Activated T-helper 1 cell treated with anti-CD3 and anti-CD28 coated beads, Interleukin-12 subunit alpha, Interleukin-12 subunit beta, Interleukin-2, Interleukin-4 antibody, amounts not matched to agents 30 ng/mL and 10 ng/mL and 1 ng/mL, durations not matched to agents 14 hours and 24 hours and 36 hours (primary cell): ENCODE measurements around the gene L3MBTL3. TPM values are rescaled to one million over a fixed set of nuclear protein-coding genes. Genes with fewer than 3 reads are reported as not detected.
A peak's percentile ranks its signal among the peaks of the same experiment; 100 is the strongest.
"Not testable (repeated sequence)": the region's sequence is repeated elsewhere in the genome, so short reads cannot be mapped to it uniquely, and the experiment has no call there.

Experiments
- DNase-seq: peaks from one replicate; pipeline ENCODE4 v3.0.0; 2021; ENCODE audit warnings: low spot score
- H3K27ac Mint-ChIP-seq: one replicate; pipeline ENCODE4 v1.8.0; 2021; ENCODE audit warnings: mild to moderate bottlenecking, mixed read lengths
- H3K27me3 Mint-ChIP-seq: one replicate; pipeline ENCODE4 v1.8.0; 2022; ENCODE audit warnings: mild to moderate bottlenecking, moderate library complexity, mixed read lengths; ENCODE audit not compliant: insufficient read depth
- H3K36me3 Mint-ChIP-seq: one replicate; pipeline ENCODE4 v1.8.0; 2021; ENCODE audit warnings: low read depth, mixed read lengths
- H3K4me1 Mint-ChIP-seq: one replicate; pipeline ENCODE4 v1.8.0; 2021; ENCODE audit warnings: low read depth, mixed read lengths
- H3K4me3 Mint-ChIP-seq: one replicate; pipeline ENCODE4 v1.8.0; 2021; ENCODE audit warnings: mild to moderate bottlenecking, moderate library complexity, mixed read lengths
- H3K9me3 Mint-ChIP-seq: one replicate; pipeline ENCODE4 v1.8.0; 2021; ENCODE audit warnings: mixed read lengths
- intact Hi-C: fragments of 100-400 bp; cut with micrococcal nuclease; formaldehyde crosslinking; loops from one replicate; pipeline ENCODE4 v1.15.1; 2024
- total RNA-seq: library from RNA; stranded (reverse); gene quantifications from 2 replicates; pipeline ENCODE4 v1.2.3, GENCODE V29; 2022

Gene L3MBTL3
- total RNA-seq, 1 donor from 2014 or later, result 5.2 TPM

- DNase-seq, result no peak
- Mint-ChIP-seq H3K36me3 (peaks cover 39% of the 10 kb centered on the region), H3K27ac (no peak overlapping the region), H3K4me3 (no peak overlapping the region), H3K27me3 (no peaks in the 10 kb centered on the region), H3K9me3 (peaks cover 3% of the 10 kb centered on the region), H3K4me1 (peaks cover 5% of the 10 kb centered on the region)
- intact Hi-C loops, result no loop called here
These were observed 140.2 kb downstream of the L3MBTL3 start for GRCh38 chr6:130158548-130158947.

- no peak overlapping the region for H3K4me3 Mint-ChIP-seq
- intact Hi-C loops, result no loop called here
- peaks cover 13% of the 10 kb centered on the region for H3K4me1 Mint-ChIP-seq
- H3K36me3 Mint-ChIP-seq, result peaks cover 43% of the 10 kb centered on the region
- no peak overlapping the region for H3K27ac Mint-ChIP-seq
- H3K27me3 Mint-ChIP-seq, result no peaks in the 10 kb centered on the region
- peaks cover 7% of the 10 kb centered on the region for H3K9me3 Mint-ChIP-seq
- no peak for DNase-seq
These were observed 141.6 kb downstream of the L3MBTL3 start for GRCh38 chr6:130159956-130160355.

DNA sequence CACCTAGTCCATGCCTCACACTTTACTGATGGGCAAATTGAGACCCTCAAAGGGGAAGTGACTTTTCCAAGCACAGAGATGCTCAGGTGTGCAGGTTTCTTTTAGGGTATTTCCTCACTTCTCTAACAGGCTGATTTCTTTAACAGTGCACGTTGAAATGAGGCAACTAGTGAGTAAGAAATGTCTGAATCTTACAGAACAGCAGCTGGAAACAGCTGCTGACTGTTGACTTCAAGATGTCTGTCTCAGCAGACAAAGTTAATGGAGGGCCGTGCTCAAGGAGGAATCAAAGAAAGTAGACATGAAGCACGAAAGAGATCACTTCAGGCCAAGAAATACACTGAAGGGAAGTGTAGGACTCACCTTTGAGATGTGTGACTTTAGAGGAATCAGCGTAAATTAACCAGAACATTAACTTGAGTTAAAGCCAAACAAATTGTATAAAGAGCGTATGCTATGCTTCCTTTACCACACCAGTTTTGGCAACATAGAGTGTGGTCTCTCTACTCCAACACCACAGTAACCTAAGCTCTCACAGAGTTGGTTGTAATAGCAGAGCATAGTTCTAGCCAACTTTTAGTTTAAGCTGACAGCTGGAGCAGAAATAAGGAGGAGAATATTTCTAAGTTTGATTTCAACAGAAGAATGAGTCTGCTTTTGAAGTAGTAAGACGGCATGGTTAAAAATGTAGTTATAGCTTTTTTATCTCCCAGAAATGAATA lies 143.5 kb downstream of the L3MBTL3 start:
- Mint-ChIP-seq H3K27me3 (no peaks in the 10 kb centered on the region), H3K4me1 (peaks cover 24% of the 10 kb centered on the region), H3K27ac (no peak overlapping the region), H3K4me3 (no peak overlapping the region), H3K36me3 (peaks cover 53% of the 10 kb centered on the region), H3K9me3 (peaks cover 4% of the 10 kb centered on the region)
- no peak for DNase-seq
- intact Hi-C loops, result no loop called here

GRCh38 chr6:130162421-130162820 lies 144.0 kb downstream of the L3MBTL3 start:
- no peak for DNase-seq
- H3K9me3 Mint-ChIP-seq, result peaks cover 4% of the 10 kb centered on the region
- no peak overlapping the region for H3K4me3 Mint-ChIP-seq
- no peaks in the 10 kb centered on the region for H3K27me3 Mint-ChIP-seq
- no peak overlapping the region for H3K27ac Mint-ChIP-seq
- peaks cover 54% of the 10 kb centered on the region for H3K36me3 Mint-ChIP-seq
- peaks cover 24% of the 10 kb centered on the region for H3K4me1 Mint-ChIP-seq
- intact Hi-C loops, result no loop called here

DNA sequence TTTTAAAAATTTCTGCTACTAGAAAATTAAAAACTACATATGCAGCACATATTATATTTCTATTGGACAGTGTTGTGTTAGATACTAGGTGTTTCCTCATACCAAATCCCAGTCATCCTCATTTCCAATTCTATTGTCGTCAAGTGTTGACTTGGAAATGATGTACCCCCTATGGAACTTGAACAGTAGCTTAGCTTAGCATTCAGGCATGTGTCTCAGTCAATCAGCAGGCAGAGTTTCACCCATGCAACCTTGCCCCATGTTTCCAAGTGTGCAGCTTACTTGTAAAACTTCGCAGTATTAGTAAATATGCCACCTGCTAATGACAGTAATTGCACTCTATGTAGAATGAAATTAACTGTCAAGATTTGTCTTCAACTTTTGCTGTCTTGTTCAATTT lies 144.9 kb downstream of the L3MBTL3 start:
- Mint-ChIP-seq H3K27ac (no peak overlapping the region), H3K9me3 (peaks cover 4% of the 10 kb centered on the region), H3K27me3 (no peaks in the 10 kb centered on the region), H3K36me3 (peaks cover 51% of the 10 kb centered on the region), H3K4me1 (peaks cover 24% of the 10 kb centered on the region), H3K4me3 (no peak overlapping the region)
- DNase-seq, result no peak
- intact Hi-C loops, result no loop called here

DNA sequence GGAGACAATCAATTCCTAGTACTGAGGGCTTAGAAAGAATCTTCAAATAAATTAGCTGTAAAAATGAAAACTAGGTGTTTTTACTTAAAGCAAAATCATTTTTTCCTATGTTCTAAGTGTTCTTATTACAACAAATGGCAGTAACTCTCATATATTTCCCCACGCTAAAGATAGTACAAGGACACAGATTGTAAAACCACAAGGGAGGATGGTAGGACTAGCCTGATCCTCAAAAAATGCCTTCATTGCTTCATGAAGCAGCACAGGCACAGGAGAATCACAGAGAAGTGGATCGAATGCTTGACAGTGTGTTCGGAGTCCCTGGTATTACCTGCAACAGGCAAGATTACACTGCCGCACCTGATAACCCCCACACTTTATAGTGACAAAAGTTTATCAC lies 145.9 kb downstream of the L3MBTL3 start:
- Mint-ChIP-seq H3K27ac (no peak overlapping the region), H3K9me3 (peaks cover 4% of the 10 kb centered on the region), H3K4me3 (no peak overlapping the region), H3K4me1 (peaks cover 22% of the 10 kb centered on the region), H3K27me3 (no peaks in the 10 kb centered on the region), H3K36me3 (peaks cover 46% of the 10 kb centered on the region)
- intact Hi-C loops, result no loop called here
- no peak for DNase-seq

DNA sequence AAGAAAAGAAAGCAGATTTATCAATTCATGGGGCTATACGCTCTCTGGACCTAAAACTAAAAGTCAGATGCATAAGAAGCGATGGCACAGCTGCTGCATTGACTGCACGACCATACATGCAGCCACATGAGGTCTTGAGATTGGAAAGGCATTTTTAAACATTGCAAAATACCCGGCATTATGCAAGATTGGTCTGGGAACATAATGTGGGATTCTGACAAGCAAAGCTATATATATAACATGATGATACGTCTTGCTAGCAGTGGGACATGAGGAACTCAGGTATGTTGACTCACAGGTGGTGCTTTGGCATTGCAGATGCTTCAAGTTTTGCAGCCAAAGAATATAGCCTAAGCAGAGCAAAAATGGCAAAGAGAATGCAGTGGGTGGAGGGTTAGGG lies 149.3 kb downstream of the L3MBTL3 start:
- Mint-ChIP-seq H3K4me3 (no peak overlapping the region), H3K27ac (no peak overlapping the region), H3K9me3 (peaks cover 27% of the 10 kb centered on the region), H3K36me3 (peaks cover 47% of the 10 kb centered on the region), H3K27me3 (no peaks in the 10 kb centered on the region), H3K4me1 (peaks cover 19% of the 10 kb centered on the region)
- DNase-seq, result no peak
- intact Hi-C loops, result no loop called here

DNA sequence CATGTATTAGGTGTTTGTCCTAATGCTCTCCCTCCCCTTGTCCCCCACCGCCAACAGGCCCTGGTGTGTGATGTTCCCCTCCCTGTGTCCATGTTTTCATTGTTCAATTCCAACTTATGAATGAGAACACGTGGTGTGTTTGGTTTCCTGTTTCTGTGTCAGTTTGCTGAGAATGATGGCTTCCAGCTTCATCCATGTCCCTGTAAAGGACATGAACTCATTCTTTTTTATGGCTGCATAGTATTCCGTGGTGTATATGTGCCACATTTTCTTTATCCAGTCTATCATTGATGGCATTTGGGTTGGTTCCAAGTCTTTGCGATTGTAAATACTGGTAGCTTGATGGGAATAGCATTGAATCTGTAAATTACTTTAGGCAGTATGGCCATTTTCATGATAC lies 151.8 kb downstream of the L3MBTL3 start:
- H3K4me3 Mint-ChIP-seq, H3K4me1 Mint-ChIP-seq, DNase-seq, H3K27me3 Mint-ChIP-seq, H3K27ac Mint-ChIP-seq, intact Hi-C loops: not testable (repeated sequence)
- H3K36me3 Mint-ChIP-seq, result peaks cover 47% of the 10 kb centered on the region
- peaks cover 30% of the 10 kb centered on the region for H3K9me3 Mint-ChIP-seq

GRCh38 chr6:130173377-130174004 lies 155.1 kb downstream of the L3MBTL3 start:
- intact Hi-C loops, H3K4me3 Mint-ChIP-seq, H3K27ac Mint-ChIP-seq, DNase-seq, H3K4me1 Mint-ChIP-seq, H3K27me3 Mint-ChIP-seq: not testable (repeated sequence)
- H3K36me3 Mint-ChIP-seq, result peaks cover 43% of the 10 kb centered on the region
- H3K9me3 Mint-ChIP-seq, result peaks cover 33% of the 10 kb centered on the region

DNA sequence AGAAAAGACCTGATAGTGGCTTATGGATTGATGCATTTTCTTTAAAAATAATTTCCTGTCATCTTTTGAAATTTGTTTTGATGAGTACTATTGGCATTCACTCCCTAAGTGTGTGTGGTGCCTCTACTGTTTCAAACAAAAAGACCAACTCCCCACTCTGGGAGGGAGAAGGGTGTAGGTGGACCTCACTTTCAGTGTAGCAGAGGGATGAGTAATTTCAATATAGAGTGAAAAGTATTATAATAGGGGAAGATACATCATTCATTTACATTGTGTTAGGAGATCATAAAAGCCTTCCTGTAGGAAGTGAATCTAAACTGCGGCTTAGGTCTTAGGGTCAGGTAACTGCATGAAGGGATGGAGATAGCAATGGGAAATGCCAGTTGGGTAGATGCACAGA lies 158.0 kb downstream of the L3MBTL3 start:
- no peak for DNase-seq
- H3K27me3 Mint-ChIP-seq, result no peaks in the 10 kb centered on the region
- no peak overlapping the region for H3K27ac Mint-ChIP-seq
- no peak overlapping the region for H3K4me3 Mint-ChIP-seq
- H3K9me3 Mint-ChIP-seq, result peaks cover 20% of the 10 kb centered on the region
- intact Hi-C loops, result no loop called here
- peaks cover 2% of the 10 kb centered on the region for H3K4me1 Mint-ChIP-seq
- peaks cover 45% of the 10 kb centered on the region for H3K36me3 Mint-ChIP-seq

DNA sequence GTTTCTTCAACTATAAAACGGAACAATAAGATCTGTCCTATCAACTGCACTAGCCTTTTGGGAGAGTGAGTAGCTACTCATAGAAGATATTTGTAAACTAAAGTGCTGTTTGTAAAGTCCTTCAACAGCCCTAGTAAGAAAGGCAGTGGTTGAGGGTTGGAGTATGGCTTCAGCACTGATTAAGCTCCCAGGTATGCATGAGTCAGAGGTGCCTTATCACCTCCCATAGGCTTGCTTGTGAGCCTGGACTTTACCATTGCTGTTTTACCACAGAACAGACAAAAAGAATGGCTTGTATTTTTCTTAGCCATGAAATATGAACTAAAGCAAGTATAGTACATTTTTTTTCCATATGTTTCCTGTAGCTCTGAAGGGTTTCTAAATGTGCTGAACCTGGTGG lies 160.3 kb downstream of the L3MBTL3 start:
- no peak overlapping the region for H3K27ac Mint-ChIP-seq
- intact Hi-C loops, result no loop called here
- H3K4me3 Mint-ChIP-seq, result no peak overlapping the region

DNA sequence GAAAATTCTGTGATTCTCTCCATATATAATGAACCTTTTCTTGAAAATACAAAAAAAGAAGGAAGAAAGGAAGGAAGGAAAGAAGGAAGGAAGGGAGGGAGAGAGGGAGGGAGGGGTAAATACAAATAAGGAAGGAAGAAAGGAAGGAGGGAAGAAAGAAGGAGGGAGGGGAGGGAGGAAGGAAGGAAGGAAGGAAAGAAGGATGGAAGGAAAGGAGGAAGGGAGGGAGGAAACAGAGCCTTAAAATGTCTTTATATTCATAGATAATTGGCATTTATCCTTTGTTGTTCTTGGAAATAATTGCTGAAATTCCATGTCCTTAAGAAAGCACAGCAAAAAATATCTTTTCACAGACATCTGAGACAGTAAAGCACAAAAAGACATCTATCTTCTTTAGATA lies 164.1 kb downstream of the L3MBTL3 start:
- Mint-ChIP-seq H3K4me1 (peaks cover 44% of the 10 kb centered on the region), H3K9me3 (no peaks in the 10 kb centered on the region), H3K27ac (no peak overlapping the region), H3K27me3 (no peaks in the 10 kb centered on the region), H3K4me3 (no peak overlapping the region), H3K36me3 (peaks cover 37% of the 10 kb centered on the region)
- intact Hi-C loops, result no loop called here
- DNase-seq, result no peak

More for the DNA sequence above, 160.3 kb downstream of the L3MBTL3 start:
- H3K36me3 Mint-ChIP-seq, result peaks cover 39% of the 10 kb centered on the region
- peaks cover 20% of the 10 kb centered on the region for H3K4me1 Mint-ChIP-seq
- peaks cover 3% of the 10 kb centered on the region for H3K9me3 Mint-ChIP-seq
- no peak for DNase-seq
- no peaks in the 10 kb centered on the region for H3K27me3 Mint-ChIP-seq

DNA sequence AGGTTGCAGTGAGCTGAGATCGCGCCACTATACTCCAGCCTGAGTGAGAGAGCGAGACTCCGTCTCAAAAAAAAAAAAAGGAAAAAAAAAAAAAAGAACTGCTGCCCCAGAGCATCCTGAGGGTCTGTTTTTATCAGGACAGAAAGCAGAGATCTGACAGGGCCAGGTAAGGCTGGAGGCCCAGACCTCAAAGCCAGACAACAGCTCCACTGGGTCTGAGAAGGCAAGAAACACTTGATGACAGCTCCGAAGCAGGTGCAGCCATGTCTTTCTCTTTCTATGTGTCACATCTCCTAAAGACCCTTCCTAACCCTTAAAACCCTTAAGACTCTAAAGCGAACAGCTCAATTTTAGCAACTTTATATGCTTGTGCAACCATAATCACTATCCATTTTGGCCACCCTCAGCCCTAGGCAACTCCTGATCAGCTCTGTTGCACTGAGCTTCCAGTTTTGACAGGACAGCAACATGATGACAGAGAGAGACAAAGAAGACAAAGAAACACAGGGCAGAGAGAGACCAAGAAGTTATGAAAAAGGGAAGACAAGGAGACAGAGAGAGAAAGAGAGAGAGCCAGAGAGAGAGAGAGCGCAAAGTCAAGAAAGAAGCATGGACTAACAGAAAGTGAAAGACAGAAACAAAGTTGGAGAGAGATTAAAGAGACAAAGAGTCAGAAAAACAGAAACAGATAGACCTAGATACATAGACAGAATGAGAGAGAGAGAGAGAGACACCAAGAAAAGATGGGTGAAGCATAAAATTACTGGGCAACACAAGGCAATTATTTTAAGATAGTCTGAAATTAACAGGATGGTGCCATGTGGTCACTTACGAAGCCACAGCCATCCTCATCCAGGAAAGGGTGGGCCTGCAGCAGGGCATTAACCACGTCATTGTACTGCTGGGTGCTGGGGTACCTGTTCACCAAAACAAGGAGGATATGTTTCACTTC lies 165.2 kb downstream of the L3MBTL3 start:
- Mint-ChIP-seq H3K27ac (peak overlapping the region; percentile 90), H3K4me3 (peak overlapping the region; percentile 47), H3K9me3 (no peaks in the 10 kb centered on the region), H3K27me3 (no peaks in the 10 kb centered on the region), H3K4me1 (peaks cover 50% of the 10 kb centered on the region), H3K36me3 (peaks cover 42% of the 10 kb centered on the region)
- intact Hi-C loops, result loop anchor here (1.0 kb wide), 3 partner anchors 32 to 435 kb away; no protein-coding TSS in a partner anchor
- peak; percentile 40 for DNase-seq
